OCI-LY1 (cell line): ENCODE measurements around the gene UCN3.

ENCODE experiments used
- H2AFZ ChIP-seq: fragments of 200-600 bp; sonication (generic), shearing (Covaris generic); 2 replicates; pipeline ENCODE4 v1.6.0; 2014; ENCODE audit warnings: antibody characterized with exemption, mild to moderate bottlenecking, low read length
- H3F3A ChIP-seq: fragments of 200-600 bp; sonication (generic), shearing (Covaris generic); 2 replicates; pipeline ENCODE4 v1.6.0; 2014; ENCODE audit warnings: mild to moderate bottlenecking, antibody characterized with exemption, low read length, moderate library complexity; ENCODE audit not compliant: insufficient read depth
- H3K27ac ChIP-seq: fragments of 200-600 bp; sonication (generic); 2 replicates; pipeline ENCODE4 v1.5.1; 2014; ENCODE audit warnings: low read length, mixed run types, mild to moderate bottlenecking, low read depth; ENCODE audit not compliant: poor library complexity, severe bottlenecking
- H3K27me3 ChIP-seq: fragments of 200-600 bp; sonication (generic); 2 replicates; pipeline ENCODE4 v1.6.0; 2014; ENCODE audit warnings: antibody characterized with exemption, mild to moderate bottlenecking, low read length, moderate library complexity; ENCODE audit not compliant: insufficient read depth
- H3K36me3 ChIP-seq: fragments of 200-600 bp; sonication (generic); 2 replicates; pipeline ENCODE4 v1.6.1; 2014; ENCODE audit warnings: mild to moderate bottlenecking, antibody characterized with exemption, low read length, moderate library complexity, mixed read lengths; ENCODE audit not compliant: insufficient read depth
- H3K4me1 ChIP-seq: fragments of 200-600 bp; sonication (generic); 2 replicates; pipeline ENCODE4 v1.5.1; 2014; ENCODE audit warnings: mild to moderate bottlenecking, low read length, moderate library complexity; ENCODE audit not compliant: insufficient read depth, severe bottlenecking
- H3K4me2 ChIP-seq: fragments of 200-600 bp; sonication (generic), shearing (Covaris generic); 2 replicates; pipeline ENCODE4 v1.6.1; 2014; ENCODE audit warnings: low read length
- H3K4me3 ChIP-seq: fragments of 200-600 bp; sonication (generic); 2 replicates; pipeline ENCODE4 v1.5.1; 2014; ENCODE audit warnings: low read length, low read depth, mild to moderate bottlenecking, mixed read lengths; ENCODE audit not compliant: poor library complexity, severe bottlenecking
- H3K79me2 ChIP-seq: fragments of 200-600 bp; shearing (Covaris generic); 2 replicates; pipeline ENCODE4 v1.6.1; 2016; ENCODE audit warnings: mixed run types, low read length, mixed read lengths; ENCODE audit not compliant: insufficient read depth
- H3K9ac ChIP-seq: fragments of 200-600 bp; sonication (generic), shearing (Covaris generic); 2 replicates; pipeline ENCODE4 v1.6.1; 2014; ENCODE audit warnings: mild to moderate bottlenecking, low read length, mixed read lengths
- H3K9me2 ChIP-seq: fragments of 200-600 bp; sonication (generic), shearing (Covaris generic); 2 replicates; pipeline ENCODE4 v1.6.1; 2014; ENCODE audit warnings: low read depth, mild to moderate bottlenecking, low read length, mixed read lengths
- H3K9me3 ChIP-seq: fragments of 200-600 bp; shearing (Covaris generic); 2 replicates; pipeline ENCODE4 v1.6.1; 2014; ENCODE audit warnings: low read length, mixed read lengths
- H4K20me1 ChIP-seq: fragments of 200-600 bp; sonication (generic), shearing (Covaris generic); 2 replicates; pipeline ENCODE4 v1.6.0; 2016; ENCODE audit warnings: mild to moderate bottlenecking, low read length; ENCODE audit not compliant: insufficient read depth
- EZH2 ChIP-seq: fragments of 200-600 bp; sonication (generic), shearing (Covaris generic); IDR thresholded peaks from 2 replicates; pipeline ENCODE4 v1.8.0; 2017; ENCODE audit warnings: borderline replicate concordance, mixed run types, mild to moderate bottlenecking, antibody characterized with exemption, low read length, moderate library complexity, mixed read lengths
- TF ChIP-seq, protein P1 (sequence below): fragments of 200-600 bp; sonication (generic), shearing (Covaris generic); IDR thresholded peaks from 2 replicates; pipeline ENCODE4 v1.5.1; 2017; ENCODE audit warnings: mild to moderate bottlenecking, antibody characterized with exemption, low read length, moderate library complexity, mixed read lengths

The UCN3 gene

DNA sequence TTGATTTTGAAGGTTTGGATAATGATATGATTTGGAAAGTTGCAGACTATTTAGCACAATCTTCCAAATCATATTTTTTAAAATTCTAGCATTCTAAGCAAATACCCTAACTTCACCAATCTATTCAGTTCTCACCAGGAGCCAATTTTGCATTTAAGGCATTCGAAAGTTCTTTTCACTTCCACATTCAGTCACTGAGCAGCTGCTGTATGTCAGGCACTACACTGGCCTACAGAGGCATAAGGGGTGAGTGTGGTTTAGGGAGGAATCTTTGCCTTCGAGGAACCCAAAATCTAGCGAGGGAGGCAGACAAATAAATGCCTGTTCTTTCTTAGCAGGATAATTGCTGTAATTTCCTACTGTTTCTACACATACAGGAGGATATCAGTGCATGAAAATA is 10.7 kb upstream of the UCN3 start:
- TF ChIP-seq EZH2 = no peak
- TF ChIP-seq, protein P1, sequence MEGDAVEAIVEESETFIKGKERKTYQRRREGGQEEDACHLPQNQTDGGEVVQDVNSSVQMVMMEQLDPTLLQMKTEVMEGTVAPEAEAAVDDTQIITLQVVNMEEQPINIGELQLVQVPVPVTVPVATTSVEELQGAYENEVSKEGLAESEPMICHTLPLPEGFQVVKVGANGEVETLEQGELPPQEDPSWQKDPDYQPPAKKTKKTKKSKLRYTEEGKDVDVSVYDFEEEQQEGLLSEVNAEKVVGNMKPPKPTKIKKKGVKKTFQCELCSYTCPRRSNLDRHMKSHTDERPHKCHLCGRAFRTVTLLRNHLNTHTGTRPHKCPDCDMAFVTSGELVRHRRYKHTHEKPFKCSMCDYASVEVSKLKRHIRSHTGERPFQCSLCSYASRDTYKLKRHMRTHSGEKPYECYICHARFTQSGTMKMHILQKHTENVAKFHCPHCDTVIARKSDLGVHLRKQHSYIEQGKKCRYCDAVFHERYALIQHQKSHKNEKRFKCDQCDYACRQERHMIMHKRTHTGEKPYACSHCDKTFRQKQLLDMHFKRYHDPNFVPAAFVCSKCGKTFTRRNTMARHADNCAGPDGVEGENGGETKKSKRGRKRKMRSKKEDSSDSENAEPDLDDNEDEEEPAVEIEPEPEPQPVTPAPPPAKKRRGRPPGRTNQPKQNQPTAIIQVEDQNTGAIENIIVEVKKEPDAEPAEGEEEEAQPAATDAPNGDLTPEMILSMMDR = no peak
- Histone ChIP-seq H3K9ac (no peak overlapping the region), H3K9me3 (no peaks in the 10 kb centered on the region), H3K4me1 (no peaks in the 10 kb centered on the region), H3K27me3 (no peaks in the 10 kb centered on the region), H3K4me2 (no peak overlapping the region), H3K9me2 (no peaks in the 10 kb centered on the region), H4K20me1 (no peaks in the 10 kb centered on the region), H3K27ac (no peak overlapping the region), H3K79me2 (no peaks in the 10 kb centered on the region), H3K4me3 (no peak overlapping the region), H3K36me3 (no peaks in the 10 kb centered on the region), H2AFZ (no peak overlapping the region), H3F3A (no peaks in the 10 kb centered on the region)

DNA sequence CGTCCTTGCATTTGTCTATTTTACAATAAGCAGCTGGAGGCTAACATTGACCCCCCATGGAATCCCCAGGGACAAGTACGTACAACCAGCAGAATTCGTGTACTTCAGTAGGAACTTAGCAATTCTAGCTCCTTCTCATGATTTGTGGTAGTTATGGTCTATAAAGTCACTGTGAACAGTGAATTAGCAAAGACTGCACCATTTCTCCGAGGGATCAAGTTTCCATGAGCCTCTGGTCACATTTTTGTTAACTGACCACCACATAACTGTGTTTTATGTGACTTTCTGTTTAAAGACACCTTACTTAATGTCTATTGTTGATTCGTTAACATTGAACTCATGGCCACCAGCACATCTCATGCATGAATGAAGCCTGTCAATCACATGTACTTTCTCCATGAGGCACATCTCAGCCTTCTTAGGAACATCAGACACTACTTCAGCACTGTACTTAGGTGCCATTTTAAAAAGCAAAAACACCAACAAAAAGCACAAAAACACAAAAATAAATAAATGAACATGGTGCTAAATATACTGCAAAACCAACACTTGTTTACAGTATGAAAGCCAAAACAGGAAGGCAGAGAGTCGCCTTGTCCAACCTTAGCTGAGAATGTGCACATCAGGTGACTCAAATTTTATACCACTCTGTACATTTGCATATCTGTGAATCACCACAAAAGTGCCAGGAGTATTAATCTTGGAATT is 9.0 kb upstream of the UCN3 start:
- no peaks in the 10 kb centered on the region for H3K36me3 ChIP-seq
- no peak overlapping the region for H3K4me2 ChIP-seq
- H3K79me2 ChIP-seq = no peaks in the 10 kb centered on the region
- no peaks in the 10 kb centered on the region for H4K20me1 ChIP-seq
- H3K9me3 ChIP-seq = no peaks in the 10 kb centered on the region
- no peak overlapping the region for H2AFZ ChIP-seq
- TF ChIP-seq, protein P1 = no peak
- TF ChIP-seq EZH2 = no peak
- no peaks in the 10 kb centered on the region for H3K4me1 ChIP-seq
- no peak overlapping the region for H3K4me3 ChIP-seq
- no peaks in the 10 kb centered on the region for H3F3A ChIP-seq
- H3K9ac ChIP-seq = no peak overlapping the region
- H3K9me2 ChIP-seq = no peaks in the 10 kb centered on the region
- no peak overlapping the region for H3K27ac ChIP-seq
- no peaks in the 10 kb centered on the region for H3K27me3 ChIP-seq

DNA sequence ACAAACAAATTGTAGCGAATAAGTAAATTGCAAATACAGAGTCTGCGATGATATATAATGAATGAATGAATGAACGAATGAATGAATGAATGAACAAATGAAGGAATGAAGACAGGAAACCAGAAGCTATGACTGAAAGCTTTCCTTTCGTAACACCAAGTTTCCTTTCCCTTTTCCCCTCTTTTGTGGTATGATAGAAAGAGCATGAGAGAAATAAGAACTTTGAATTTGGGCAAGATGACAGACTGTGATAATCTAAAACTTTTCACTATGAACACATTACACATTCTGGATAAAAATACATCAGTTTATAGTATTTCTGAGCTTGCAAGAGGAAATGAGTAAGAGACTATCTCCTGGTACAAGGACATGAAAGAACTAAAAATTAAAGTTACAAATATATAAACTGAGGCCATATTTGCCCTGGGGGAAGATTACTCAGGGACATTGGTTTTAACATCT is 8.4 kb upstream of the UCN3 start:
- Histone ChIP-seq H4K20me1 (no peaks in the 10 kb centered on the region), H3K4me1 (no peaks in the 10 kb centered on the region), H3K79me2 (no peaks in the 10 kb centered on the region), H3K27ac (no peak overlapping the region), H2AFZ (no peak overlapping the region), H3K4me3 (no peak overlapping the region), H3K9ac (no peak overlapping the region), H3K36me3 (no peaks in the 10 kb centered on the region), H3K27me3 (no peaks in the 10 kb centered on the region), H3K9me2 (no peaks in the 10 kb centered on the region), H3K4me2 (no peak overlapping the region), H3F3A (no peaks in the 10 kb centered on the region), H3K9me3 (no peaks in the 10 kb centered on the region)
- TF ChIP-seq, protein P1 = no peak
- TF ChIP-seq EZH2 = no peak
